Glutamatergic neuron (in vitro differentiated cells): ENCODE results near the gene GNA15. TPM values are rescaled to one million over a fixed set of nuclear protein-coding genes. Genes with fewer than 3 reads are reported as not detected.

Source experiments
- DNase-seq: peaks from one replicate; pipeline ENCODE4 v3.0.0; 2022
- H3K27ac Mint-ChIP-seq: one replicate; pipeline ENCODE4 v1.8.0; 2020; ENCODE audit warnings: mild to moderate bottlenecking, mixed read lengths, inconsistent platforms; ENCODE audit not compliant: unreplicated experiment
- H3K27me3 Mint-ChIP-seq: one replicate; pipeline ENCODE4 v1.8.0; 2020; ENCODE audit warnings: mild to moderate bottlenecking, moderate library complexity, mixed read lengths, inconsistent platforms; ENCODE audit not compliant: unreplicated experiment
- H3K36me3 Mint-ChIP-seq: one replicate; pipeline ENCODE4 v1.8.0; 2020; ENCODE audit warnings: mild to moderate bottlenecking, mixed read lengths, inconsistent platforms; ENCODE audit not compliant: unreplicated experiment
- H3K4me1 Mint-ChIP-seq: one replicate; pipeline ENCODE4 v1.8.0; 2020; ENCODE audit warnings: mild to moderate bottlenecking, low read depth, mixed read lengths, inconsistent platforms; ENCODE audit not compliant: unreplicated experiment
- H3K4me3 Mint-ChIP-seq: one replicate; pipeline ENCODE4 v1.8.0; 2020; ENCODE audit warnings: mild to moderate bottlenecking, mixed read lengths, inconsistent platforms; ENCODE audit not compliant: unreplicated experiment
- H3K9me3 Mint-ChIP-seq: one replicate; pipeline ENCODE4 v1.8.0; 2020; ENCODE audit warnings: mild to moderate bottlenecking, moderate library complexity, mixed read lengths, inconsistent platforms; ENCODE audit not compliant: unreplicated experiment
- total RNA-seq: library from RNA; stranded (reverse); fragmentation: NEBNext Ultra II Directional; extraction: Animal tissue kit (Norgen Biotek cat#: 25700); gene quantifications from one replicate; pipeline ENCODE4 v1.2.1, GENCODE V29; 2021; ENCODE audit not compliant: unreplicated experiment
- TF ChIP-seq, protein P1 (sequence below): fragments of 200-600 bp; sonication (generic); IDR thresholded peaks from one replicate; pipeline ENCODE4 v1.5.0; 2021; ENCODE audit not compliant: partially characterized antibody, unreplicated experiment

Gene GNA15
- total RNA-seq, 1 donor from 2014 or later = not detected

DNA sequence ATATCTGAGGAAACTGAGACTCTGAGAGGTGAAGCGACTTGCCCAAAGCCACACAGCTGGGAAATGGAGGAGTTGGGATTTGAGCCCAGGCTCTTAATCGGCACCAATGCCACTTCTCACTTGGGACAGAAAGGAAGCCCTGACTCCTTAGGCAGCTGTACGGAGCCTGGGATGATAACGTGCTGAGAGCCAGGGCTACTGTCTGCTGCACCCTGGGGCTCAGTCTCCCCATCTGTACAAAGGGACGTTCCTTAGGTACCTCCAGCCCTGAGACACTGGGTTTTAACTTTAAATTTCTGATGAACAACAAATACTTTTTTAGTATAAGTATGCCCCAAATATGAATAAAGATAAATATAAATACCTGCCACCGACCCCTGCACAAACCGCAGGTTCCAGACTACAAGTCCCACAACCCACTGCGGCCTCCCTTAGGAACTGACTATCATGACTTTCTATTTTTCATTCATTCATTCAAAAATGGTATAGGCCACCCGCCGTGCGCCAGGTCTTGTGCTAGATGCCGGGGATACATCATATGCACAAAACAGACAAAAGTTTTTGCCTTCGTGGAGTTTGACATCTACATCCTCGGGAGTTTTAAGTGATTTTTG lies 49.1 kb downstream of the GNA15 start:
- TF ChIP-seq, protein P1, sequence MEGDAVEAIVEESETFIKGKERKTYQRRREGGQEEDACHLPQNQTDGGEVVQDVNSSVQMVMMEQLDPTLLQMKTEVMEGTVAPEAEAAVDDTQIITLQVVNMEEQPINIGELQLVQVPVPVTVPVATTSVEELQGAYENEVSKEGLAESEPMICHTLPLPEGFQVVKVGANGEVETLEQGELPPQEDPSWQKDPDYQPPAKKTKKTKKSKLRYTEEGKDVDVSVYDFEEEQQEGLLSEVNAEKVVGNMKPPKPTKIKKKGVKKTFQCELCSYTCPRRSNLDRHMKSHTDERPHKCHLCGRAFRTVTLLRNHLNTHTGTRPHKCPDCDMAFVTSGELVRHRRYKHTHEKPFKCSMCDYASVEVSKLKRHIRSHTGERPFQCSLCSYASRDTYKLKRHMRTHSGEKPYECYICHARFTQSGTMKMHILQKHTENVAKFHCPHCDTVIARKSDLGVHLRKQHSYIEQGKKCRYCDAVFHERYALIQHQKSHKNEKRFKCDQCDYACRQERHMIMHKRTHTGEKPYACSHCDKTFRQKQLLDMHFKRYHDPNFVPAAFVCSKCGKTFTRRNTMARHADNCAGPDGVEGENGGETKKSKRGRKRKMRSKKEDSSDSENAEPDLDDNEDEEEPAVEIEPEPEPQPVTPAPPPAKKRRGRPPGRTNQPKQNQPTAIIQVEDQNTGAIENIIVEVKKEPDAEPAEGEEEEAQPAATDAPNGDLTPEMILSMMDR = no peak
- peaks cover 8% of the 10 kb centered on the region for H3K9me3 Mint-ChIP-seq
- H3K4me1 Mint-ChIP-seq = peaks cover 10% of the 10 kb centered on the region
- H3K36me3 Mint-ChIP-seq = no peaks in the 10 kb centered on the region
- H3K4me3 Mint-ChIP-seq = peak overlapping the region; percentile 97
- DNase-seq = peak; percentile 70
- peak overlapping the region; percentile 89 for H3K27ac Mint-ChIP-seq
- peaks cover 15% of the 10 kb centered on the region for H3K27me3 Mint-ChIP-seq

DNA sequence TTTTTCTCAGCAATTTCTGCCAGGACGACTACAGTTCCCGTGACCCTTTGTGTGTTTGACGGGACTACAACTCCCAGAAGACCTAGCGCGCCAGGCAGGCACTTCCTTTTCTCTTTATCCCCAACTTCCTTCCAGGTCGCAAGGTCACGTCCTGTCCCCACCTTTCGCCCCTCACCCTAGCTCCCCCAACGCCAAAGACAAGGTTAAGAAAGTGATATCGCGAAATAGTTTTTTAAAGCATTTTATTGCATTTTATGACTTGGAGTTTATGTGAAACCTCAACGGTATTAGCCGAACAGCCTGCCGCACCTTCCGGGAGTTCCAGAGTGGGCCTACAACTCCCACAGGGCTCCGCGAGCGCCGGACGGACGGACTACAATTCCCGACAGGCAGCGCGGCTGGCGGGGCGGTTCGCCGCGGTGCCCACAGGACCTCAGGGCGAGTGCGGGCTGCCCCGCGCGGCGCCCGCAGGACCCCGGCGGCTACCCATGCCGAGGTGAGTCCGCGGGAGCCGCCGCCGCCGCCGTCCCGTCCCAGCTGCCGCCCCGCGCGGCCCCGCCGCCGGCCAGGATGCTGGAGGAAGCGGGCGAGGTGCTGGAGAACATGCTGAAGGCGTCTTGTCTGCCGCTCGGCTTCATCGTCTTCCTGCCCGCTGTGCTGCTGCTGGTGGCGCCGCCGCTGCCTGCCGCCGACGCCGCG lies 49.8 kb downstream of the GNA15 start, which contains the start of gene NCLN:
NCLN (plus strand) TSS at position 470 of the 699 bp plus-strand sequence; CDS start at position 571, 101 bp downstream.
- Mint-ChIP-seq H3K4me1 (peaks cover 10% of the 10 kb centered on the region), H3K4me3 (peak within 1 kb of the TSS; percentile 97), H3K27ac (peak within 1 kb of the TSS; percentile 89), H3K36me3 (no peaks in the 10 kb centered on the region), H3K9me3 (peaks cover 8% of the 10 kb centered on the region), H3K27me3 (peaks cover 15% of the 10 kb centered on the region)
- TF ChIP-seq, protein P1 = no peak
- DNase-seq = peak; percentile 96

DNA sequence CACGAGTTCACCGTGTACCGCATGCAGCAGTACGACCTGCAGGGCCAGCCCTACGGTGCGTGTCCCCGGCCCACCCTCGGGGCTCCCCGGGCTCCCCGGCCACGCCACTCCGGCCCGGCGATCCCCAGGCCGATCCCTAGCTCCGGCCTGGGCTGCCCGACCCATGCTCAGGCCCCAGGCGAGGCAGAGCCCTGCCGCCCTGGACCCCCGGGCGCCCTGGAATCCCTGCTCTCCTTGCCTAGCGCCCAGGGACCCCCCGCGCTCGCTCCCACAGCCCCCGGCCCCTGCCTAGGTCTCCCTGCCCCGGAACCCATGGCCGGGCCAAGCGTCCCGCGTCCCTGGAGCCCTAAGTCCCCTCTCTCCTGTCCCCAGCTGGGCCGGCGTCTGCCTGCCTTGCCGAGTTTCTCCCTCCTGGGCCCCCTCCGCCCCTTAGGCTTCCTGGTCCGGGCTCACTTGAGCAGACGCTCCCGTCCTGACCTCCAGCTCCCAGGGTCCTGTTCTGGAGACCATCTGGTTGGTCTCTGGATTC lies 50.4 kb downstream of the GNA15 start:
- no peaks in the 10 kb centered on the region for H3K36me3 Mint-ChIP-seq

DNA sequence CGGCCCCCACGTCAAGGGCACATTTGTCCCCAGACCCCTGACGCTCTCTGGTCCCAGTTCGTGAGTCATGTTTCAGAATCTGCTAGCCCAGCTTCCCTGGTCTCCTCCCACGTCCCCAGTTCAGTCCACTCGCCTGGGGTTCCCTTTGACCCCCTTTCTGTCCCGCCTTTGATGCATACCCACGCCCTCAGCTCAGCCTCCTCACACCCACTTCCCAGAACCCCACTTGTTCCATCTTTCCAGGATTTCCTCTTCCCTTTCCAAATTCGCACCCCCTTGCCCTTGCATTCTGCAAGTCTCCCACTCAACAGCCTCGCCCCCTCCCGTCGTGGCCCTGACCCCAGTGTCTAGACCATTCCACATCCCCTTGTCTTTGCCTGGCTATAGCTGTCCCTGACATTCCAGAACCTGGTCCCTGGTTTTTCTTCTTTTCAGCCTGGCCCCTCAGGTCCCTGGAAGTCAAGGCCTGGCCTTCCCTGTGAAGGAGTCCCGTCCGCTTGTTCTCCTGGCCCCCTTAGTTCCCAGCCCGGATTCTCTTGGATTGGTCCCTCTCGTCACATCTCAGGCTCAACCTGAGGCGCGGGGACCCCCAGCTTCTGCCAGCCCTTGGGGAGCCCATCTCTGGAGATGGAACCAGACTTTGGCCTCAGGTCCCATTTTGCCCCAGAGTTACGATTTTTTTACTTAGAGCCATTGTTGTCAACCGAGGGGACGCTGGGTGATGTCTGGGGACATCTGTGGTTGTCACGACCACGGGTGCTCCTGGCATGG lies 51.2 kb downstream of the GNA15 start:
- peaks cover 12% of the 10 kb centered on the region for H3K4me1 Mint-ChIP-seq
- TF ChIP-seq, protein P1 = no peak
- H3K36me3 Mint-ChIP-seq = no peaks in the 10 kb centered on the region
- DNase-seq = no peak
- peak overlapping the region; percentile 87 for H3K27ac Mint-ChIP-seq
- peak overlapping the region; percentile 85 for H3K4me3 Mint-ChIP-seq
- peaks cover 8% of the 10 kb centered on the region for H3K9me3 Mint-ChIP-seq
- peaks cover 15% of the 10 kb centered on the region for H3K27me3 Mint-ChIP-seq

More for the DNA sequence above, 50.4 kb downstream of the GNA15 start:
- peak overlapping the region; percentile 85 for H3K4me3 Mint-ChIP-seq
- H3K9me3 Mint-ChIP-seq = peaks cover 8% of the 10 kb centered on the region
- no peak for DNase-seq
- peaks cover 12% of the 10 kb centered on the region for H3K4me1 Mint-ChIP-seq
- TF ChIP-seq, protein P1 = no peak
- H3K27ac Mint-ChIP-seq = peak overlapping the region; percentile 87
- H3K27me3 Mint-ChIP-seq = peaks cover 15% of the 10 kb centered on the region
